Left renal pelvis (tissue), 4 donors: ENCODE results near the gene RPS17. TPM values are rescaled to one million over a fixed set of nuclear protein-coding genes. Genes with fewer than 3 reads are reported as not detected.
"Not testable (repeated sequence)": the region's sequence is repeated elsewhere in the genome, so short reads cannot be mapped to it uniquely, and the experiment has no call there.

ENCODE experiments used
- DNase-seq, 4 donors: peaks; one replicate each; pipeline ENCODE4 v3.0.0-alpha.2; 2013; ENCODE audit warnings: low read depth in 4 of 4, low spot score in 3 of 4
- polyA plus RNA-seq, 4 donors: library from polyadenylated mRNA; unstranded; fragments of 120-200 nt; gene quantifications; one replicate each; pipeline ENCODE4 v1.2.1, GENCODE V29; 2013; ENCODE audit not compliant: insufficient read length in 4 of 4

RPS17 gene
- polyA plus RNA-seq, 4 donors = 1,787 to 2,068 (median 1,930) TPM

DNA sequence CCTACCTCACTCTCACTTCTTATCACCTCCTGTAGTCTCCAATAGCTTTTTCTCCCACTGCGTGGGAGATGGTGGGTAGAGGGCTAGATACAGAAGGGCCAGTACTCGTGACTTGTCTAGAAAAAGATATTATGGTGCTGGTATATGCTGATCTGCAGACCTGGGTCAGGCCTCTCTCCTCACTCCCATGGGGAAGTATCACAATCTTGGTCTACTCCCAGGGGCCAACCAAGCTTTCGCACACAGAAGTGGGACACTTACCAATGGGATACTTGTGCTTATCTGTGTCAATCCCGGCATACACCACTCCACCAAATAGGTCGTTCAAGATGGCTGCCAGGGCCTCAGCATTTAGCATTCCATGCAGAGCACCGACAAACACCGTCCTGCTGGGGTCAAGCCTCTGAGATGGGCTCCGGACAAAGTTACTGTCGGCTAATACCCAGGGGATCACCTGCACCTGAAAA lies 9.0 kb upstream of the RPS17 start:
- DNase-seq = no peak

DNA sequence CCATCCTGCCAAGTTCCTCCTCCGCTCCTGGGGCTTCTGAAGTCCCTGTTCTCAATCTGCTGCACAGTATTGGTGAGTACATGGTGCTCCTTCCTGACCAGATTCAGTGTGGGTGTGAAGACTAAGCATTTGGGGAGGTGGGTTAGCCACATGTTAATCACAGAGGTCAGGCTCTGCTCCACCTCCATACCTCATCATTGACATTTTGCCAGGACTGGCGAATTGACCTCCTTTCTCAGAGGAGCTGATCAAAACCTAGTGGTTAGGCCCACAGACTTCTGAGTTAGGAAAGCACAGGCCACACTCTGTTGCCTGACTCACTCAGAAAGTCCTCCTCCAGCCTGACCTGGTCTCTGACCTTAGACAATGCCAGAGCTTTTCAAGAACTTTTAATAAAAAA lies 8.4 kb upstream of the RPS17 start:
- no peak for DNase-seq

DNA sequence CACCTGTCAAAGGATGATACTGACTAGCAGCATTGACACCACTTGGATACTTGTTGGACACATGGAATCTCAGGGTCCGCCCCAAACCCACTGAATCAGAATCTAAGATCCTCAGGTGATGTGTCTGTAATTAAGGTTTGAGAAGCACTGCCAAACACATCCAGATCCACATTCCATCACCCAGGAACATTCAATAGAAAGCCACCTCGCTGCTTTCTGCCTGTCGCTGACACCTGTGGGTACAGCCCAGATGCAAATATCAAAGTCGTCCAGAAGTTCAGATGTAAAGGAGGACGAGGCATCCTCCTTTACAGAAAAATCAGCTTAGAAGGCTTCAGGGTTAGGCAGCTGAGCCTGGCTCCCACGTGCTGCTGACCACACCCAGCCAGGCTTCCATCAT lies 5.2 kb upstream of the RPS17 start:
- DNase-seq = no peak

DNA sequence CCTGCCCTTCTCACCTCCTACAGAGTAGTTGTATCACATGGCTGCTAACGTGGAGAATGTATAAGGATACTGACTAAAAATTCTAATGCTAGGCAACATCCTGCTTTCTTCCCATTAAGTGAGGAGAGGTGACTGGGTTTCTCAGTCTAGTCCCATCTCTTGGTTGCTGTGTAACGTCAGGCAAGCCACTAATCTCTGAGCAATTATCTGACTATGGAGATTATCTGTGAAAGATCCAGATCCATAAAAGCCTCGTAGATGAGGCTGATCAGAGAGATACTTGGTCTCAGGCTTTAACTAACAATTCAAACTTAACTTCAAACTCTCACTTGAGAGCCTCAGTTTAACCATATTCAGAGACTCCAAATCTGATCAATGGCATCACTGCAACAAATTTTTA lies 4.7 kb upstream of the RPS17 start:
- no peak for DNase-seq

DNA sequence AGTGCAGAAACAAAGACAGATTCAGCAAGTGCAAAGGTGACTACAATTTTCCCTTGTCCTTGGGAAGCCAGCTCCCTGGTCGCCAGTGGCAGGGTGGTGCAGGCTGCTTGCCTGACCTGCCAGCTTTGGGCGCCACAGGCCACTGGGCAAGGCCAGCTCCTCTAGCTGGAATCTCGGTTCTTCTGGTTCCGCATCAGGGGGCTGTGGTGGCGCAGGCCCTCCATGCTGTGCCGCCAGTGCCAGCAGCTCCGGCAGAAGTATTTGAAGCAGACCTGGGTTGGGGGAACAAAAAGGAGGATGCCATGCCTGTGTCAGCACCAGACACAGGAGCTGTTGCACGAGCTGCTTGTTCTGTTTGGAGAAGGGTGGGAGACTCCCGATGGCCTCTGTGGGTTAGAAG lies 4.2 kb upstream of the RPS17 start:
- no peak for DNase-seq

DNA sequence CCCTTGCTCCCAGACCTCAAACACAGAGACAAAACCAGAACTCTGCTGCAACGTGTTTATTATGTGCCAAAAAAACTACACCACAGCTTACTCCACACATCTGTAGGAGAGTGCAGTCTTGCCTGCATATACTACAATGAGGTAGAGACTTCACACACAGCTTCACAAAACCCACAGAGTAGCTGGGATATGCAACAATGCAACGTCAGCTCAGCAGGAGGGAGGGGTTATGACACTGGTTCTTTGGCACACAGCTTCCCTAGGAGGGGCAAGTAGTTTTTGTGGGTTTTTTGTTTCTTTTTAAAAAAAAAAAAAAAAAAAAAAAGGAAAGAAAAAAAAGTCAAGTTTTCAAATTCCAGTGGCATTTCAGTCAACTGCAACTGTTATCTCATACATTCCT lies 2.9 kb upstream of the RPS17 start:
- peak in 1 of 4 donors; percentile 2 for DNase-seq

DNA sequence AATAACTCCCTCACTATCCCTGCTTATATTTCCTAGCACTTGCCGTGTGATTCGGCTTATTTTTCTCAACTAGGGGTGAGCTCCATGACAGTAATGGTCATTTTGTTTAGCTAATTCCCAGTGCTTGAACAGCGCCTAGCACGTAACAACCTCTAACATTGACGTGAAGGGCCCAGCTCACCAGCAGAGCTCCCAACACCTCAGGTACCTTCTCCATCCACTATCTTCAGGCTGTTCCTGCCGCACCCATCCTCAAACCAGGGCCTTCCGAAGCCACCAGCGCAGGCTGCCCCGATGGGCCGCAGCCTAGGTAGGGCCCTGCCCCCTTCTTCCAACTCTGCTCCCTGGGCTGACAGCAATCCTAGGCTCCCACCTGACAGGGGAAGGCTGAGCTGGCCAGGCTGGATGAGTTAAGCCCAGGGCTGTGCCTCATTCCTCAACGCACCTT lies 751 bp upstream of the RPS17 start:
- peak in 3 of 4 donors; percentile 3 to 29 (median 10) for DNase-seq

DNA sequence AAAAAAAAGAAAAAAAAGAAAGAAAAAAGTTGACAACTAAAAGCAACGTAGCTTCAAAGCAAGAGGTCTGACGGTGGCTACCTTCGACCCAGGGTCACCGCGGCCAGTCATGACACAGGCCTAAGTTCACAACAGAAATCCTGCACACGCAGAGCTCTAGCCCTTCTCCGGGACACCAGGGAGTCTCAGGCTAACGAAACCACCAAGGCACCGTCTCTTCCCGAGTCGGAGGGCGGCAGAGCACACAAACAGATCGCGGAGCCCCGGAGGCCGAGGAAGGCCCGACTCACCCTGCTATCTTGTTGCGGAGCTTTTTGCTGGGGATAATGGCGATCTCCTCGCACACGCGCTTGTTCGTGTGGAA lies 584 bp downstream of the RPS17 start:
- peak in 2 of 4 donors; percentile 3 to 12 for DNase-seq

DNA sequence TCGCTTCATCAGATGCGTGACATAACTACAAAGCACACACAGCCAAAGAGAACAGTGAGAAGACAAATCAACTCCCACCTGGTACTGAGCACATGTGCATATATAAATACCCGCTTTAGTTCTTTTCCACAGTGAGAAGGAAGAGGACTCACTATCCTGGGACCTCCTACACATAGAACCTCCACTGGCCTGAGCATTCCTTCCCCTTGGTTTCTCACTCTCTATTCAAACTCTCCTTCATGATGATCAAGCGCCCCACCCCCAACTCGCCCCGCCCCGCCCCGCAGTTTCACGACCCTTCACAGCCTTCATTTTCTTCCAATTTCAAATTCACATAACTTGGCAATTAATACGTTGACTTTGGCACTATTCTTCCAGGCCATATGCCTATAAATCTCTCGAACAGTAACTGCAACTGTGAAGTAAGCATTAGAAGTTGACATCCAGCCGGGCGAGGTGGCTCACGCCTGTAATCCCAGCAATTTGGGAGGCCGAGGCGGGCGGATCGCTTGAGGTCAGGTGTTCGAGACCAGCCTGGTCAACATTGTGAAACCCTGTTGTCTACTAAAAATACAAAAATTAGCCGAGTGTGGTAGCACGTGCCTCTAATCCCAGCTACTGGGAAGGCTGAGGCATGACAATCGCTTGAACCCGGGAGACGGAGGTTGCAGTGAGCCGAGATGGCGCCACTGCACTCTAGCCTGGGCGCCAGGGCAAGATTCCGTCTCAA lies 1.1 kb downstream of the RPS17 start:
- no peak for DNase-seq

DNA sequence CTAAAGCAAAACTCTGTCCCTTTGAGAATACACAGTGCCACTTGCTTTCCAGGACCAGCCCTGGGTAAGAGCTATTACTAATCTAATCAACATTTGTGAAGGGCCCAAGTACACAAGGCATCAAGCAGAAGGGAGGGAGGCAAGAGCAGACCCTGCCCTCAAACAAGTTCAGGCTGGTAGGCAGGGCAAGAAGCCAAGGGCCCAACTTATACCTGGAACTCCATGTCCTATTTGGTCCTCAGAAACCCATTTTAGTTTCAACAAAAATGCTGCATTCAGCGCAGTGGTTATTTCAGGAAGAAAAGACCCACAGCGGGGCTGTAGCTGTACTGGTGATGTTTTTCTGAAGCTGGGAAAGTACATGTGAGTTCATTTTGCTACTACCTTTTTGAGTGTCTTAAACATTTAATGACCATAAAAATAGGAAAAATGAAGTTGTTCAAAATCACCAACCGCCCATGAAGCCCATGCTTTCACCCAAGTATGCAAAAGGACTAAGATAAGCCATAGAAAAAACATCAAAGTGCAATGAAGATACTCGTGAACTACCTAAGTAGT lies 2.8 kb downstream of the RPS17 start:
- DNase-seq = no peak

DNA sequence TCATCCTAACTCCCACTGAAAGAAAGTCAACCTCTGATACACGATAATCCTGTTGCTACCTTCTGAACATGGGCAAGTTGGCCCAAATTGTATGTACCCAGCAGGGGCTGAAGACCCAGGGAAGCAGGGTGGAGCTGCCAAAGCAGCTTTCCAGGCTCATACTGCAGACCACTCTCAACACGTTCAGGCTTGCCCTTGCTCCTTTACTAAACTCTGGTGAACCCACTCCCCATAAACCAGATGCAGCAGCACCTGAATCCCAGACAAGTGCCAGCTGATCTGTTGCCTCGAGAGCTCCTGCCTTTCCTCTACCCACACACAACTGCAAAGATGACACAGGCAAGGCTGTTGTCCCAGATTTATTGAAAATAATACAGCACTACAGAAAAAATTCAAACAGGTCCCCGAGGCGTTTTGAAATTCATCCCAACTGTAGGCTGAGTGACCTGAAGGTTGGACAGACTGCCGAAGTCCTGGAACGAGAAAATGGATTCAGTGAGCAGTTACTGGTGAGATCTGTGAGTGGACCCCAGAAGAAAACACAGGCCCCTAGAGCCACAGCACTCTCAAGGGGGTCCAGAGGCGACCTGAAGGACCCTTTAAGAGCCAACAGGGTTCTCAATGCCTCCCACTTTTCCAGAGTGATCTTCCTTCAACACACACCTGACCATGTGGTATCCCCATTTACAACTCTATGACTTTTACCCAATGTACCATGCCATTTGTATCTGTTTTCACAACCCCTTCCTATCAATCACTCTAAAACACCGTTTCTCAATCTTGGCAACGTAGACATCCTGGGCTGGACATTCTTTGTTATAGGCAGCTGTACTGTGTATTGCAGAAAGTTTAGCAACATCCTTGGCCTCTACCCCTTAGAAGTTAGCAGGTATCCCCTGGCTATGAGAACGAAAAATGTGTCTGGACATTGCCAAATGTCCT lies 3.6 kb downstream of the RPS17 start:
- no peak for DNase-seq

DNA sequence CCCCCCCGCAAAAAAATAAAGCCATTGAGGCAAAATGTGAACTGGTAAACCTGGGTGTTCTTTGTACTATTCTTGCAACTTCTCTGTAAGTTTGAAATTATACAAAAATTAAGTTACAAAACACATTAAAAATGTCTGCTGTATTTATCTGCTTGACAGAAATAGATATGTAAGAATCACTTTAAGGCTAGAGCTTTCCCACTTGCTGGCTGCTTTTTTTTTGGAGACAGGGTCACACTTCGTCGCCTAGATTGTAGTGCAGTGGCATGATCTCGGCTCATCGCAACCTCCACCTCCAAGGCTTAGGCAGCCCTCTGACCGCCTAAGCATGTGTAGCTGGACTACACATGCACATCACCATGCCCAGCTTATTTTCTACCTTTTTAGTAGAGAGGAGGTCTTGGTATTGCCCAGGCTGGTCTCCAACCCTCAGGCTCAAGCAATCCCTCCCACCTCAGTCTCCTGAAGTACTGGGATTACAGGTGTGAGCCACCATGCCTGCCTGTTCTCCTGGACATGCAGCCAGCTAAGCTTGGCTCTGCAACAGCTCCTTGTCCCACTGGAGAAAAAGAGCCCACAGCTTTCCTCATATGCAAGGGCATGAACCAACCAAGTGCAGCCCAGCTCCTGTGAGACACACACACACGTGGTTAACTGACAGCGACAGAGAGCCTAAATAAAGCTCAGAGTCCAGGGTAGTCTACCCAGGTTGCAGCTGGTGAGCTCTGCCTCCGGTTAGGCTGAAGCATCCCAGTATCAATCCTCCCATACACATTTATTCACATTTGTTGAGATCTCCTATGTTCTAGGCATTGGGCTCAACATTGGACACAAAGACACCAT lies 4.5 kb downstream of the RPS17 start:
- no peak for DNase-seq

DNA sequence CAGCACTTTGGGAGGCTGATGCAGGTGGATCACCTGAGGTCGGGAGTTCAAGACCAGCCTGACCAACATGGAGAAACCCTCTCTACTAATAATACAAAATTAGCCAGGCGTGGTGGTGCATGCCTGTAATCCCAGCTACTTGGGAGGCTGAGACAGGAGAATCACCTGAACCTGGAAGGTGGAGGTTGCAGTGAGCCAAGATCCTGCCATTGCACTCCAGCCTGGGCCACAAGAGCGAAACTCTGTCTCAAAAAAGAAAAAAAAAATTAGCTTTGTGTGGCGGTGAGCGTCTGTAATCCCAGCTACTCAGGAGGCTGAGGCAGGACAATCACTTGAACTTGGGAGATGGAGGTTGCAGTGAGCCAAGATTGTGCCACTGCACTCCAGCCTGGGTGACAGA lies 5.1 kb downstream of the RPS17 start:
- DNase-seq = not testable (repeated sequence)

DNA sequence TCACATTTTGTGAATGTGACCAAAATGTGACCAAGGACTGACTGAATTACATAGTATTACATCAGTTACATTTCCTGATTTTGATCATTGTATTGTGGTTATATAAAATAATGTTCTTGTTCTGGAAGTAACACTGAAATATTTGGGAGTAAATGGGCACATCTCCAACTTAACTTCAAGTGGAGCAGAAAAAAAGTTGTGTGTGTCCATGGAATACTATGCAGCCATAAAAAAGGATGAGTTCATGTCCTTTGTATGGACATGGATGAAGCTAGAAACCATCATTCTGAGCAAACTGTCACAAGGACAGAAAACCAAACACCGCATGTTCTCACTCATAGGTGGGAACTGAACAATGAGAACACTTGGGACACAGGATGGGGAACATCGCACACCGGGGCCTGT lies 5.8 kb downstream of the RPS17 start:
- DNase-seq = not testable (repeated sequence)

DNA sequence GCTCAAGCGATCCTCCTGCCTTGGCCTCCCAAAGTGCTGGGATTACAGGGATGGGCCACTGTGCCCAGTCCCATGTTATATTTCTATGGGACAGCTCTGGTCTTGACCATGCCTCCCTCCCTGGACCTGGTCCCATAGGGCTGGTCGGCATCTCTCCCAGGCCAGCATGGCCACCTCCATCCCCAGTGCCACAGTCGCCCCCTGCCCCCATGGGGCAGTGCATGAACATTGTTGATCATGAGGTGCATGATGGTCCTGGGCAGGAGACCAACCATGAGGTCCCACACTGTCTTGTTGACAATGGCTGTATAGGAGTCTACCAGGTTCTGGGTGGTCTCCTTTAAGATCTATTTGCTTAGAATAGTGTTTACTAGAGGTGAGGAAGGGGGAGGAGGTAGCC lies 6.5 kb downstream of the RPS17 start:
- no peak for DNase-seq

DNA sequence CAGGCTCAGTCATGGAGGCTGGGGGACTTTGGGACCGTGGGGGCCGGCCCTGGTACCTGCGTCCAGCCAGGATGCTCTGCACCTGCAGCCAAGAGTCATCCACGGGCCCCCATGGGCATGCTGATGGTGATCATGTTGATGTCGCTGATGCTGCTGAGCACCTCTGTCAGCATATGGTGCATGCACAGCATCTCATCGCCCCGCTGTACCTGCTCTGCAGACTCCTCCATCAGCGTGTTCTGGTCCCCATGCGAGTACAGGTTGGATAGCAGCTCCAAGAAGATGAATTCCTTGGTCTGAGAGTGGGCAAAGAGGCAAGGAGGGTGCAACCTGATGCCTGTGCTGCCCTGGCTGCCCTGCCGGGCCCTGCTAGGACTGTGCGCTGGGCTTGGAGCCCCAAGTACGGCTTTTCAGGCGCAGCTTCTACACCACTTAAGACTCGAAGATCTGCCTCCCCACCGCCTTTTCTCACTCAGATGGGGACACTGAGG lies 7.2 kb downstream of the RPS17 start:
- DNase-seq = no peak

DNA sequence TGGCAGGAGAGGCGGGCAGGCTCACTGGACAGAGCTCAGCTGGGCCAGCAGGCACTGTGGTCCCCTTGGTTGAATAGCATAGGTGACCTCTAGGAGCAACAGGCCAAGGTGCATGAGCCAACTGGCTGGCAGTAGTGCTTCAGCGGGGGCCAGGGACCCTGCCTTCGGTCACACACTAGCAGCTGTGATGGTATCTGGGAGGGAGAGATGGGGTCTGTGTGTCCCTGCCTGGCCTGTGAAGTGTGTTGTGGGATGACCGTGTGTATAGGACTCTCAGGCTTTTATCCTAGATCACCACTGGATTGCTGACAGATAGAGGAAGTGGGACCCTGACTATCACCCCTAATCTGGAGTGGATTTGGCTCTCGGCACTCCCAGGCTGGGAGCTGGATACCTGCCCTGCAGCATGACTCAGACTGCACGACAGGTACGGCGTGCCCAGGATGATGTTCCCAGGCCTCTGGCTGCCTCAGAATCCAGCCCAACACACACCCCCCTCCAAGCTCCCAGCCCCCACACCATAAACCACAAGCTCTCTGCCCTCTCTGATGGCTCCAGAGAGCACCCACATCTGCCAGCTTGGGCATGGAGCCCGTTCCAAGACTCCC lies 7.8 kb downstream of the RPS17 start:
- DNase-seq = no peak

DNA sequence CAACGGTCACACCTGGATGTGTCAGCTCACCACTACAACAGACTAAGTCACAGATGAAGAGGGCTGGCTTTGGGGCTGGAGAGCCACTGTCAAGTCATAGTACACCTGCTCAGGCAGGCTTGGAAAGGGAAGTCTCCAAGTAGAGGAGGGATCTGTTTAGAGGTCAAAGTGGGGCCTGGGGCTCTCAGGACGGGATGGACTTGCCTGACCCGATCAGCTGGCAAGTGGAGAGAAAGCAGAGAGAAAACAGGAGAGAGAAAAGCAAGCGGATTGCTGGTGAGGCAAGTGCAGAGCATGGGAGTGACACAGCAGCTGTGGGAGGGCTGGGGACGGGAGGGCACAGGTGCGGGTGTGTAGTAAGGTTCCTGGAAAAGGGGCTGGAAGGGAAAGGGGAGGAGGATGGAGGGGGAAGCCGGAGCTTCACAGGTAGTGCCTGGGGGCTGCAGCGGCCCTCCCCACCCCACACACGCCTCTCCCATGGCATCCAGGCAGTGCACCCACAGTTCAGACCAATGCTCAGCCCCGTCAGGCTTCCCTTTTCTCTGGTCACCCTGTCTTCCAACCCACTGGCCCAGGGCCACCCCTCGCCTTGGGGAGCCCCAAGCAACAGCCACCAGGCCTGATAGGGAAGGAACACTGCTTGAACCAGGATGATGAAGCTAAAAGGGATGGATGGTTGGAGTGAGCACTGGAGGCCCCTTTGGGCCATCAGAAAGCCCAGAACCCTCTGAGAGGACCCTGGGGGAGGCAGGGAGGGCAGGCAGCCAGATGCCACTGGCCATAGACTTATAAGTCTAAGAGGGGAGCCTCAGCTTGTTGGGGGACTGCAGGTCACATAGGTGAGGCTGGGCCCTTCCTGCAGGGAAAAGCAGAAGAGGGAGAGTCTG lies 8.5 kb downstream of the RPS17 start:
- DNase-seq = no peak
